Stimulated activated CD4-positive, alpha-beta T cell treated with anti-CD3 and anti-CD28 coated beads, Interleukin-12 subunit alpha, Interleukin-12 subunit beta, amount 100 ng/mL, for 4 hours (primary cell): ENCODE results near the gene NDUFB2.
"Not testable (repeated sequence)": the region's sequence is repeated elsewhere in the genome, so short reads cannot be mapped to it uniquely, and the experiment has no call there.

ENCODE experiments used
- DNase-seq: peaks from one replicate; pipeline ENCODE4 v3.0.0-alpha.2; 2020

Gene NDUFB2

DNA sequence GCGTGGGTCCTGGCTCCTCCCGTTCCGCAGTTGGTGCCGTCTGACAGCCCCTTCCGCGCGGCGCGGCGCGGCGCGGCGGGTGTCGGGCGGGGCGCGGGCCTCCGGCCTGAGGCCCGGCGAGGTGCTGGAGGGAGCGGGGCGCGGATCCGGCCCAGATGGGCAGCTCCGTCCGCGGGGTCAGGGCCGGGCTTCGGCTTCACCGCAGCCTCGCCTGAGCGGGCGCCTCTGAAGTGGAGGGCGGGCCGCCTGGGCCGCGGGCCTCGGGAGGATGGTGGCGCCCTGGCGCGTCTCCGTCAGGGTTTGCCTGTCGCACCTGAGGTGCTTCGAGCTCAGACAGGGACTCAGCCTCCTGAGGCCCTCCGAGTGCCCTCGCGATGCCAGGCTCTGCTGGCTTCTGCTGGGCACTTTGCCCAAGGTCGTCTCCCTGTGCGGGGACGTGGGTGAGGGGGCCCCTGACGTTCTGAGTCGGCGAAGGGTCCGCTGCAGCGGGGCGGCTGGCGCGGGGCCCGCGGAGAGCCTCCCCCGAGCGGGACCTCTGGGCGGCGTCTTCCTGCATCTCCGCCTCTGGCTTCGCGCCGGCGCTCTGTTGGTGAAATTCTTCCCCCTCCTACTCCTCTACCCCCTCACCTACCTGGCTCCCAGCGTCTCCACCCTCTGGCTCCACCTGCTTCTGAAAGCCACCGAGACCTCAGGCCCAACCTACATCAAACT, 23.3 kb upstream of the NDUFB2 start:
- peak; percentile 60 for DNase-seq

DNA sequence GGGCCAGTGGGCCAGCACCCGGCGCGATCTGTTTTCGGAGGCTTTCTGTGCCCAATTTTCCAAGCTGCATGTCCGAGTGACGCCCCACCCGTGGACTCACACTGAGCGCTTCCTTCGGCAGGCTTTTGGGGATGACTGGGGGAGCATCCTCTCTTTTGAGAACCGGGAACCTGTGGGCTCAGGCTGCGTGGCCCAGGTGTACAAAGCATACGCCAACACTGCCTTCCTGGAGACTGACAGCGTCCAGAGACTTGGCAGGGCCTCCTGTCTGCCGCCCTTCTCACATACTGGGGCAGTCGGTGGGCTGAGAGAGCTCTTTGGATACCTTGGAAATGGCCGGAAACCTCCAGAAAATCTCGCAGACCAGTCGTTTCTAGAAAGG, 22.7 kb upstream of the NDUFB2 start:
- DNase-seq, result no peak

DNA sequence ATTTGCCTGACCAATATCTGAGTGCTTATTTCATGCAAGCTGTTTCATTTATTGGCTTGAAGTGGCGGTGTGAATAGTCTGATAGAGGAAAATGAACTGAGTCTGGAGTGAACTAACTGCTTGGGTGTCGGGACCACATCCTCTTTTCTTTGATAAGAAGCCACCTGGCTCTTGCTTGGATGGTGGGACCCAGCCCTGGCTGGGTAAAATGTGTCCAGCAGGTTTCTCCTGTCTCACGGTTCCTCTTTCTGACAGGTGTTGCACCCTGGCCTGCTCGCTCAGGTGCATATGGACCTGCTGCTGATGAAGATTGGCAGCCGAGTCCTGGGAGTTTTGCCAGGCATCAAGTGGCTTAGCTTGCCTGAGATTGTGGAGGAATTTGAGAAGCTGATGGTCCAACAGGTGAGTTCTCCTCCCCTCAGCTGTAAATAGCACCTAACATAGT, 22.1 kb upstream of the NDUFB2 start:
- DNase-seq, result no peak

DNA sequence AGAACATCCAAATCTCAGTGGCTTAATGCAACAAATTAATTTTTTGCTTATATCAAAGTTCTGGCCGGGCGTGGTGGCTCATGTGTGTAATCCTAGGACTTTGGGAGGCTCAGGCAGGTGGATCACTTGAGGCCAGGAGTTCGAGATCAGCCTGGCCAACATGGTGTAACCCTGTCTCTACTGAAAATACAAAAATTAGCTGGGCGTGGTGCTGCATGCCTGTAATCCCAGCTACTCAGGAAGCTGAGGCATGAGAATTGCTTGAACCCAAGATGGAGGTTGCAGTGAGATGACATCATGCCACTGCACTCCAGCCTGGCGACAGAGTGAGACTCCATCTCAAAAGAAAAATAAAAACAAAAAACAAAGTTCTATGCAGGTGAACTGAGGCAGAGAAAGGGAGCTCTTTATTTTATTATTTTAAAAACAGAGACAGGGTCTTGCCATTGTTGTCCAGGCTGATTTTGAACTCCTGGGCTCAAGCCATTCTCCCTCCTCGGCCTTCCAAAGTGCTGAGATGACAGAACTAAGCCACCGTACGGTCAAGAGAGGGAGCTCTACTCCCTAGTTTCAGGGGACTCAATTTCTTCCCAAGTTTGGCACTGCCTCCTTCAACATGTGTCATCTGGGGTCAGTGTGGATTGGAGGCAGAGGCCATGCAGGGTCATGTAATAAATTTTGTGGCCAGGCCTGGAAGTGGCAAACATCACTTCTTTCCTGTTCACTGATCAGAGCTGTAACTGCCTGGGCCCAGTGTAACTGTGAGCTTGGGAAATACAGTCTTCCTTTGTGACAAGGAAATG, 21.4 kb upstream of the NDUFB2 start:
- DNase-seq, result no peak

DNA sequence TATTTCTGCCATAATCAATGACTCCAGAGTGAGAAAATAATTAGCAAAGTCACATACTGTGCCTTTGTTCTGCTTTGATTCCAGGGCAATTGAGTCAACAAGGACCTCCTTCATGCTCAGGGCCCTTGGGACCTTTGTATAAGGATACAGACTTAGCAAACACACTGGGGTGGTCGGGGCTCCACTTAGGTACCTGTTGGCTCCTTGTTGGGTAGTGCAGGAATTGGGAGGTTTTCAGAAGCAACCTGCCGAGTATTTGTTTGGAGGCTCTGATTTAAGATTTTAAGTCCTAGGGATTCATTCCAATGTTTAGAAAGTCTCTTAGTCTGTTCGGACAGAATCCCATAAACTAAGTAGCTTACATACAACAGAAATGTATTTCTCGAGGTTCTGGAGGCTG, 20.8 kb upstream of the NDUFB2 start:
- DNase-seq, result no peak

DNA sequence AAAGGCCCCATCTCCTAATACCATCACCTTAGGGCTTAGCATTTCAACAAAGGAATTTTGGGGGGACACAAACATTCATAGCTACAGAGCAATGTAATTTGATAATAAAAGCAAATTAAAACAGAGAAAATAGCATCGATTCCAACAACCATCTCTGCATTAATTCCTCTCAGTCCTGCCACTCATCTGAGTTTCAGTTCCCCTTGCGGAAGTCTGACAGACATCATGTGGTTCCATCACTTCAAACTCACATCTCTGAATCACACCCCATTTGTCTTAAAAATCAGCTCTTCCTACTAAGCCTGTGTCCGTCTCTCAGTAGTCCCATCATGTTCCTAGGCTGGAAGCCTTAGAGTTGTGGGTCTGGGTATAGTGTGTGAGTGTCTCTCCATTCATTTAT, 20.2 kb upstream of the NDUFB2 start:
- DNase-seq, result no peak

DNA sequence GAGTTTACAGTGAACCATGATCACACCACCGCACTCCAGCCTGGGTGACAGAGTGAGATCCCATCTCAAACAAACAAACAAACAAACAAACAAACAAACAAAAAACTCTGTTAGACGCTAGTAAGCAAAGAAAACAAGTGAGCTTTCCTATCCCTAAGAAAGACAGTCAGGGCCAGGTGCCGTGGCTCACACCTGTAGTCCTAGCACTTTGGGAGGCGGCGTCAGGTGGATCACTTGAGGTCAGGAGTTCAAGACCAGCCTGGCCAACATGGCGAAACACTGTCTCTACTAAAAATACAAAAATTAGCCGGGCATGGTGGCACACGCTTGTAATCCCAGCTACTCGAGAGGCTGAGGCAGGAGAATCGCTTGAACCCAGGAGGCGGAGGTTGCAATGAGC, 19.6 kb upstream of the NDUFB2 start:
- not testable (repeated sequence) for DNase-seq

DNA sequence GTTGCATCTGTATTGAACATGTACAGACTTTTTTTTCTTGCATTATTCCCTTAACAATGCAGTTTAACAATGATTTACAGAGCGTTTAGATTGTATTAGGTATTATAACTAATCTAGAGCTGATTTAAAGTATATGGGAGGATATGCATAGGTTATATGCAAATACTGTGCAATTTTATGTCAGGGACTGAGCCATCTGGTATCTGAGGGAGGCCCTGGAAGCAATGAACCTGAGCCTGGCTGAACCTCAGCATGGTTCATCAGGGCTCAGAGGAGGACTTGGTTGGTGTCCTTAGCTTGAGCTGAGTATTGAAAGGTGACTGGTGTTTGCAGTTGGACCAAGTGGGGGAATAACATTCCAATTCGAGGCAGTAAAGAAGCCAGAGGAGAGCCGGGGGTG, 19.0 kb upstream of the NDUFB2 start:
- no peak for DNase-seq

DNA sequence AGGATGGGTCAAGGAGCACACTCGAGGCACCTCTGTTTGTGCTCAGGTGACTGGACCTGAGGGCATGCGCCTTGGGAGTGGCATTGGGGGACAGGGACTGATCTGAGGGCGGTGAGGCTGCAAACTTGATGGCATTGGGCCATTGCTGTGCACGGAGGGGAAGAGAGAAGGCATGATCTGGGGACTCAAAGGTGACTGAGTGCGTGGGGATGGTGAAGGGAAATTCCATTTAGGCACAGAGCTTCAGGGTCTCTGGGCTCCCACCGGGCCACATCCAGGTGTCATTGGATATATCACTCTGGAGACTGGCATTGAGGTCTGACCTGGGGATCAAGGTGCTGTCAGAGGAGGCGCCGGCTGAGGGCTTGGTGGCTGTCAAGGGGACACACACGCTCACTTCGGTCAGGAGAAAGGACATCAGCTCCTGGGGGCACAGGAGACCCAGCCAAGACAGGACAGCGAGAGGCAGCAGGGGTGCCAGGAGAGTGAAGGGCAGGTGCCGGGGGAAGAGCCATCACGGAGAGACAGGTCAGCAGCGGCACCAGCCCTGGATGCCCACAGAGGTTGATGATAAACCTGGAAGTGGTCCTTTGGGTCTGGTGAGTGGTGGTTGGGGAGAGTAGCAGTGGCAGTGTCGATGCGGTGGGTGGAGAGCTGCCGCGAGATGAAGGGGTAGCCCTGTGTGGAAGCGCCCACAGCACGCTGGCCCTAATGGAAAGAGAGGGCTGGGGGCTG, 18.3 kb upstream of the NDUFB2 start:
- no peak for DNase-seq

DNA sequence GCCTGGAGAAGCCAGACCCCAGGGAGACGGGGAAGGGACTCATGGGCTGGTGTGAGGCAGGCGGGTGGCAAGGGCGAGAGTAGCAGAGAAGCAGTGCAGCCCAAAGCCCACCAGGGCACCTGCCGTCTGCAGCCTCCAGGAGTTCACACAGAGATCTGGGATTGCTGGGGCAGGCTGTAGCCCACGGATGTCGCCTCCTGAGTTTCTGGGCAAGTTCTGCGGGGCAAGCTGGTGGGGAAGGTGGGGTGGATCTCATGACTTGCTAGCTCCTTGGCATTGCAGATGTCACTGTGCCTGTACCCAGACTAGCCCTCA, 17.7 kb upstream of the NDUFB2 start:
- no peak for DNase-seq

DNA sequence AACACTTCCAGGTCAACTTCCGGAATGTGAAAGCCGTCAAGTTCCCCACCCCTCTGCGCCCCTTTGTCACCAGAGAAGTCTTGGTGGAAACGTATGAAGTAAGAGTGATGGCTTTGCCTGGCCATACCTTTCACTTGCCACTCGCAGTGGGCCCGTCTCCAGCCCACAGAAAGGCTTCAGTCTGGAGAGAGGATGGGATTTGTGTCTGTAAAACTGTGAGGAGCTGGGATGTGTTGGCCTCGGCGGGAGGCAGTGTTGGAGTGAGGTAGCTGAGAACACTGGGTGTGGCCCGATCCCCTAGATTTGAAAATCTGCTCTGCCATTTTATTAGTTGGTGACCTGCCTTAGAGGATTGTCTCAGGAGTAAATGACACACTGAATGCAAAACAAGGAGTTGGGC, 17.3 kb upstream of the NDUFB2 start:
- no peak for DNase-seq

DNA sequence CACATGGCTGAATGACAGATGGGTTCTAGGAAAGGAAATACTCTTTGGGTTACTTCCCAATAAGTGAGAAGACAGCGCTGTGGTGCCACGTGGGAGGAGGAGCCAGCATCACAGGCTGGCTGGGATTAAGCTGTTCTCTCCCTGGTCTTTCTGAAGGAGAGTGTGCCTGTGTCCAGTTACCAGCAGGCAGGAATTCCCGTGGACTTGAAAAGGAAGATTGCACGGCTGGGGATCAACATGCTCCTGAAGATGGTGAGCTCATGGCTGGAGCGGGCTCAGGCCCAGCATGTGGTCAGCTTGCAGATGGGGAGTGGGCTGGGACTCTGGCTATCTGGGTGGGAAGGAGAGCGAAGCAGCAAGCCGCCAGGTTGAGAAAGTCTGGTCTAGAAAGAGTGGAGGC, 15.6 kb upstream of the NDUFB2 start:
- no peak for DNase-seq

DNA sequence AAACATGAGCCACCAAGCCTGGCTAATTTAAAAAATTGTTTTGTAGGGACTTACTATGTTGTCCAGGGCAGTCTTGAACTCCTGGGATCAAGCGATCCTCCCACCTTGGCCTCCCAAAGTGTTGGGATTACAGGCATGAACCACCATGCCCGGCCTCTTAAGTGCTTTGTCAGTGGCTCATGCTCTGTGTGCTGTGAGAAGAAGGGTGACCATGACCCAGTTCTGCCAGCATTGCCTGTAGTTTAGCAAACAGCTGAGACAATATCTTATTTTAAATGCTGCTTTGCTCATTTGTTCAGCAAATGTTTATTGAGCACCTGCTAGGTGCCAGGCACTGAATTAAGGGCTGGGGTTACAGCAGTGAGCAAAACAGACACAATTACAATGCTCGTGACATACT, 14.7 kb upstream of the NDUFB2 start:
- no peak for DNase-seq

DNA sequence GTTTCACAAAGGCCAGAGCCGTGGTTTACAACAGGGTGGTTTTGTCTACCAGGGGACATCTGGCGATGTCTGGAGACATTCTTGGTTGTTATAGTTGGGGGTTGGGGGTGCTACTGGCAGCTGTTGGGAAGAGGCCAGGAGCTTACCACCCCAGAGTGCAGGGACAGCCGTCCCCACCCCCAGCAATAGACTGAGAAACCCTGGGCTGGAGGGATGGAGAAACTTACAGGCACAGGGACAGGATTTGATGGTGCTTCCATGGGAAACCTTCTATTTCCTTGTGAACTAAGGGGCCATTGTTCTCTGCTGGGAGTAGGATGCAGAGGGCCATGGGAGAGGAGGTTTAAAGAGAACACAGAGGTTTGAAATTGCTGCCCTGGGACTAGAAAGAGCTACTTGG, 12.9 kb upstream of the NDUFB2 start:
- DNase-seq, result no peak

DNA sequence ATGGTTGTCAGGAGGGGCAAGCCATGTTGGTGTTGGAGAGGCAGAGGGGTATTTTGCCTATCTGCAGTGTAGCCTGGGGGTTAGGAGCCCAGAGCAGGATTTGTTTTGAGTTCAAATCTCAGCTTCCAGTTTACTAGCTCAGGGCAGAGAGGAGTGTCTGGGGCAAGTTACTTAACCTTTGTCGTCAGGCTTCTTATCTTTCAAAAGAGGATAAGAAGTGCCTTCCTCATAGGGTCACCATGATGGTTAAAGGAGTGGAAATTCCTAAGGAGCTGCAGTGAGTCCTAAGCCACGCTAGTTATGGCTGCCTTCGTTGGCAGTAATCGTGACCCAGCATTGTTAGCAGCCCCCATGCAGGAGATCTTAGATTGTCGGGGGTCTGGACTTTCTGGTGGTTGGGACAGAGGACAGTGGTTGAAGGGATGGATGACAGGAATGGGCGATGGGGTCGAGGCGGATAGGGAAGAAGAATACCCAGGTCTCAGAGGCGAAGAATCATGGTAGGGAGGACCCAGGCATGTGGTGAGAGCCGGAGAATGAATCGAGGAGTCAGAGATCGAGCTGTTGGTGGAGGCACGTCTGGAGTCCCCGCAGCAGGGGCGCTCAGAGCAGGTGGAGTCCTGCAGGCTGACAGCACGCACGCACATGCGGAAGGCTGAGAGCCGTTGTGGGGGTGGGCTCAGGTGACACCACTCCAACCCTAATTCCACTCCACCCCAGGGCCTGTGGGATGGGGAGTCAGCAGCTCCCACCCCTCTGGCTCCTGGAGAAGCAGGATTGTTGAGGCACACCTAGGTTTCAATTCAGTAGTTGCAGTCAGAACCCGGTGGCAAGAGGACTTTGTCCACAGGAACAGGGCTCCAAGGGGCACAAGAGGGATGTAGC, 12.2 kb upstream of the NDUFB2 start:
- no peak for DNase-seq

DNA sequence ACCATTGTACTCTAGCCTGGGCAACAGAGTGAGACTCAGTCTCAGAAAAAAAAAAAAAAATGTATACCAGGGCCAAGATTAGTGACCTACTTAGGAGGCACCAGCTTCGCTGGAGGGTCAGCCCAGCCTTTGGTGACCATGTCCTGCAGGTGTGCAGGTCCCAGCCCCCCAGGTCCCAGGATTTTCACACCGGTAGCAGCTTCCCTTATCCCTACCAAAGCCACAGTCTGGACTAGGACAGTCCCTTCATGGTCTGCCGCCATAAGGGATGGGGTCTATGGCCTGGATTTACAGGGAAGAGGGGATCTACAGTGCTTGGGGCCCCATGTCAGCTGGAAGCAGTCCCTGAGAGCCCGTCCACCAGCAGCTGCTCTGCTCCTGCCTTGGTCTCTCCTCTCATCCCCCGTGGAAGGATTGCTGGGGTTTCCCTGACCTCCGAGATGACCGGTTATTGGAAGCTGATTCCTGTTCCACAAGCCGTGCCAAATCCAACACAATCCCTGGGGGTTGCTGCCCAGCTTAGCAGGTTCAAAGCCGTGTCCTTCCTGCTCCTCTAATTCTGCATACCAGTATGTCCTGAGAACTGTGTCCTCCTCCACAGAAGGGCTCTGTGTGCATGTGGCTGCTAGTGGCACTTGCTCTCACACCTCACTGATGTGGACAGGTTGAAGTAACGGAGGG, 11.0 kb upstream of the NDUFB2 start:
- no peak for DNase-seq

DNA sequence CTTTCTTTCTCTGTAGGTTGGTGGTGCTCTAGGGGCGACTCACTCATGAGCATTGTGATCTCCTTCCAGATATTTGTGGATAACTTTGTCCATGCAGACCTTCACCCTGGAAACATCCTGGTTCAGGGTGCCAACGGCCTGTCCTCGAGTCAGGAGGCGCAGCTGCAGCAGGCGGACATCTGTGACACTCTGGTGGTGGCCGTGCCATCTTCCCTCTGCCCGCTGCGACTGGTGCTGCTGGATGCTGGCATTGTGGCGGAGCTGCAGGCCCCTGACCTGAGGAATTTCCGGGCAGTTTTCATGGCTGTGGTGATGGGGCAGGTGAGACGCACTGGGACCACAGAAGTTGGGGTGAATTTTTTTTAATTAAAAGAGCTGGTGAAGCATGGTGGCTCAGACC, 9.6 kb upstream of the NDUFB2 start:
- no peak for DNase-seq

DNA sequence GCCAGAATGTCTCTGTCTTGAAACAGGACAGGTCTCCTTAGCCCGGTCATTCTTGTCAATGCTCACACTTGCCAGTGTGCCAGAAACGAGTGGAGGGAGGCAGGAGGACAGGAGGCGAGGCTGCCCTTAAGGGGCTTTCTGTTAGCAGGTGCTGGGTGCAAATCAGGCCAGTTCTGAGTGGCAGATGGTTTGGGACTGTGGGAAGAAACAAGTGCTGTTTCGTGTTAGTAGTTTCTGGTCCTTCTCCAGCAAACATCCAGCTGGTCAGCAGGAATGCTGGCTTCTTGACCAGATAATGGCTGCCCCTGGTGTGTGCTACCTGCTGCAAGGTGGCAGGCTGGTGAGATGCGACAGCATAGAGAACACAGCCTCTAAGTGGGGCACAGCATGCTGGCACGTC, 8.2 kb upstream of the NDUFB2 start:
- no peak for DNase-seq

DNA sequence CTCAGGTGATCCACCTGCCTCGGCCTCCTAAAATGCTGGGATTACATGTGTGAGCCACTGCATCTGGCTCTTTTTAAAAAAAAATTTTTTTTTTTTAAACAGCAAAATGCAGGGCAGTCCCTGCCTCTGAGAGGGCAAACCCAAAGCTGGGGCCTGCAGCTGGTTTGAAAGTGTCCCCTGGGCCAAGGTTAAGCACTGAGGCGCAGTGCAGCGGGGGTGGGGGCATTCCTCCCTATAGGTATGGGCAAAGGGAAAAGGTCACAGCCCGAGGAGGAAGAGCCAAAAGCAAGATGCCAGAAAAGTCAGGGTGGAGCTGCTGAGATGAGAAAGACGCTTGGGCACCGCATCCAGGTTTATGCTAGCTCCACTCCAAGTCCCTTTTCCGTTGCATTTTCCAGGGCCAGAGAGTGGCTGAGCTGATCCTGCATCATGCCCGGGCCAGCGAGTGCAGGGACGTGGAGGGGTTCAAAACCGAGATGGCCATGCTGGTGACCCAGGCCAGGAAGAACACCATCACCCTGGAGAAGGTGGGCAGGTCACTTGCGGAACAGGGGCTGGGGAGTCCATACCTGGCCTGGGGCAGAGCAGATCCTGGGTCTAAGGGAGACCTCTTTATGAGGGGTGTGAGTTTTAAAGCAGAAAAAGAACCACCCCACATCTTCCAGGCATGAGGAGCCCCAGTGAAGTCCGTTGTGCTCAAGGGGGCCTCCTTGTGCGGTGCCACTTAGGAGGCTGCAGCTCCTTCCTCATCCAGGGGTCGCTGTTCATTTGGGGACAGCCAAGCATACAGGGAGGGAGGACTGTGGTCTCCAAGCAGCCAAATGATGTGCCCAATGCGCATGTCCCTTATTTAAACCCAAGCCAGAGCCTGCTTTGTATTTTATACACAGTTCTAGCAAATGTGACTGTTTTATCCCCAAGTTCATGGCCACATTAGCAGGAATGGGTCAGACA, 7.0 kb upstream of the NDUFB2 start:
- no peak for DNase-seq

DNA sequence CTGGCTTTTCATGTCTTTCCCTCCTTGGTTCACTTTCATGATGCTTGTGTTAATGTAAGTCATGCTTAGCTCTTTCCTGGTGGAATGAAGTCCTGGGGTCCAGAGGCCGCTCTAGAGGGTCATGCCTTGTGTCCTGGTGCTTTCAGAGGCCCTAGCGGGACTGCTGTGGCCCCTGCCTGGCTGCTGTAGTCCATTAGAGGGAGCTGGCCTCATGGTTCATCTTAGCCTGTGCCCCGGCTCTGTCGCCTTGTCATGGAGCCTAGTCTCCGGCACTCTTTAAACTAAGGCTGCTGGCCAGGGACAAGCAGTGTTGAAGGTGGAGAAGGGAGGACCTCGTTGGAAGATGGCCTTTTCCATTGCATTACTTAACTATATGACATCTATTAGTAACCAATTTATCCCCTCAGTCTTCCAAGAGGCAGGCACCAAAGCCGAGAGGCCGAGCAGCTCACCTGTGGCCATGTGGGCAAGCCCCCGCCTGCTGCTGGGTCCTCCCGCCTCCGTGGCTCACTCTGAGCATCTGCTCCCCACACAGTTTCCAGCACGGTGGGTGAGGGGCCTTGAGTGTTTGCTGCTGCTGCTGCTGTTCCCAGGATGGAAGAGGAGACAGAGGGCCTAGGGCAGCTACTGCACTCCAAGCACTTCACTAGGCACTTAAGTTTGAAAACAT, 5.0 kb upstream of the NDUFB2 start:
- no peak for DNase-seq

DNA sequence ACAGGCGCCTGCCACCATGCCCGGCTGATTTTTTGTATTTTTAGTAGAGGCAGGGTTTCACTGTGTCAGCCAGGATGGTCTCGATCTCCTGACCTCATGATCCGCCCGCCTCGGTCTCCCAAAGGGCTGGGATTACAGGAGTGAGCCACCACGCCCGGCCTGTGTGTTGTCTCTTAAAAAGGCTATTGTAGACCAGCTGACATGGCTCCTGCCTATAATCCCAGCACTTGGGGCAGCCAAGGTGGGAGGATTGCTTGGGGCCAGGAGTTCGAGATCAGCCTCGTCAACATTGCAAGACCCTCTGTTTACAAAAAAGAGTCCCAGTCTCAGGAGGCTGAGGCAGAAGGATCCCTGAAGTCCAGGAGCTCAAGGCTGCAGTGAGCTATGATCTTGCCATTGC, 2.7 kb upstream of the NDUFB2 start:
- not testable (repeated sequence) for DNase-seq
